H1 (cell line): Measurements from ENCODE around the gene CTCF. TPM values are rescaled to one million over a fixed set of nuclear protein-coding genes. Genes with fewer than 3 reads are reported as not detected.

Experiments used
- CTCF ChIA-PET: fragments of 300-600 bp; sonication (Branson Sonifier 250); formaldehyde crosslinking; loops from one replicate; lab custom pipeline; 2021; ENCODE audit not compliant: partially characterized antibody; lab: Charles Lee
- POLR2A ChIA-PET: fragments of 300-600 bp; sonication (Branson Sonifier 250); formaldehyde crosslinking; loops from one replicate; lab custom pipeline; 2021; ENCODE audit warnings: inconsistent platforms; ENCODE audit not compliant: partially characterized antibody; lab: Charles Lee
- DNase-seq, 2 experiments: peaks; one replicate each; pipeline versions ENCODE4 v3.0.0 to v3.0.0-alpha.2; 2010 to 2022; ENCODE audit warnings: low spot score in 2 of 2, low read depth in 1 of 2, mixed read lengths in 1 of 2
- FAIRE-seq: peaks from 2 replicates; lab custom pipeline; 2011; peaks lifted over from hg19 to GRCh38; lab: Jason Lieb, UNC
- H2AFZ ChIP-seq: 2 replicates; pipeline ENCODE4 v1.8.1; 2012; ENCODE audit warnings: low read length, inconsistent platforms
- H2AK5ac ChIP-seq: 2 replicates; pipeline ENCODE4 v1.6.1; 2013; ENCODE audit warnings: low read depth, low read length
- H2BK120ac ChIP-seq: replicated peaks from 2 replicates; pipeline ENCODE3; 2013; ENCODE audit warnings: low read depth, low read length, inconsistent platforms
- H2BK12ac ChIP-seq: 2 replicates; pipeline ENCODE4 v1.6.1; 2013; ENCODE audit warnings: low read depth, low read length
- H2BK15ac ChIP-seq: 2 replicates; pipeline ENCODE4 v1.6.1; 2013; ENCODE audit warnings: low read length
- H2BK20ac ChIP-seq: 2 replicates; pipeline ENCODE4 v1.6.1; 2013; ENCODE audit warnings: low read length
- H2BK5ac ChIP-seq: 2 replicates; pipeline ENCODE4 v1.6.1; 2013; ENCODE audit warnings: low read depth, low read length
- H3K14ac ChIP-seq: 2 replicates; pipeline ENCODE4 v1.6.1; 2013; ENCODE audit warnings: inconsistent platforms; ENCODE audit not compliant: insufficient read length
- H3K18ac ChIP-seq: 2 replicates; pipeline ENCODE4 v1.6.1; 2013; ENCODE audit warnings: low read length; ENCODE audit errors: extremely low read depth
- H3K23ac ChIP-seq: 2 replicates; pipeline ENCODE4 v1.6.1; 2013; ENCODE audit warnings: inconsistent platforms; ENCODE audit not compliant: insufficient read length
- H3K23me2 ChIP-seq: 2 replicates; pipeline ENCODE4 v1.6.1; 2013; ENCODE audit warnings: low read depth, low read length
- H3K27ac ChIP-seq: 2 replicates; pipeline ENCODE4 v1.6.1; 2011; ENCODE audit warnings: low read depth, low read length, inconsistent platforms
- H3K27me3 ChIP-seq, 4 experiments: replicated peaks in 1 of 4; 1 replicate in 1 of 4; 2 replicates in 3 of 4; pipeline versions ENCODE4 v1.6.1 to v1.8.1; 2011 to 2013; ENCODE audit warnings: low read length in 3 of 4, mild to moderate bottlenecking in 3 of 4, inconsistent platforms in 2 of 4, mixed read lengths in 2 of 4, moderate library complexity in 1 of 4; ENCODE audit not compliant: control insufficient read depth in 3 of 4, insufficient read depth in 3 of 4; ENCODE audit errors: extremely low read depth in 1 of 4
- H3K36me3 ChIP-seq, 4 experiments: 2 replicates each; pipeline versions ENCODE4 v1.6.1 to v1.8.1; 2011 to 2013; ENCODE audit warnings: mild to moderate bottlenecking in 4 of 4, low read length in 3 of 4, moderate library complexity in 2 of 4, control low read depth in 1 of 4, inconsistent platforms in 1 of 4; ENCODE audit not compliant: insufficient read depth in 4 of 4, control insufficient read depth in 2 of 4
- H3K4ac ChIP-seq: replicated peaks from 2 replicates; pipeline ENCODE3; 2013; ENCODE audit warnings: low read length, low read depth, mixed read lengths, inconsistent platforms; ENCODE audit not compliant: insufficient read length
- H3K4me1 ChIP-seq, 4 experiments: replicated peaks in 1 of 4; 1 replicate in 1 of 4; 2 replicates in 3 of 4; pipeline versions ENCODE4 v1.6.1 to v1.8.1; 2011 to 2013; ENCODE audit warnings: low read length in 3 of 4, inconsistent platforms in 2 of 4, mixed read lengths in 1 of 4; ENCODE audit not compliant: insufficient read depth in 4 of 4, control insufficient read depth in 3 of 4
- H3K4me2 ChIP-seq, 2 experiments: 2 replicates each; pipeline versions ENCODE4 v1.6.1 to v1.8.1; 2011 to 2013; ENCODE audit warnings: low read depth in 2 of 2, low read length in 2 of 2, control low read depth in 1 of 2, inconsistent platforms in 1 of 2, mild to moderate bottlenecking in 1 of 2; ENCODE audit not compliant: insufficient read depth in 1 of 2
- H3K4me3 ChIP-seq, 4 experiments: fragments of 200-600, 300-600 bp in 1 of 4; sonication (generic), shearing (Covaris generic), sonication (Bioruptor Twin) in 1 of 4; 2 replicates each; pipeline versions ENCODE4 v1.5.1 to v1.8.1; 2011 to 2016; ENCODE audit warnings: low read length in 4 of 4, low read depth in 3 of 4, control low read depth in 2 of 4, inconsistent platforms in 2 of 4, mild to moderate bottlenecking in 2 of 4, mixed read lengths in 1 of 4, moderate library complexity in 1 of 4; ENCODE audit not compliant: insufficient read depth in 2 of 4; ENCODE audit errors: extremely low read depth in 1 of 4
- H3K56ac ChIP-seq: replicated peaks from 2 replicates; pipeline ENCODE3; 2013; ENCODE audit warnings: low read depth, mild to moderate bottlenecking, mixed read lengths, low read length, inconsistent platforms; ENCODE audit not compliant: insufficient read length
- H3K79me1 ChIP-seq: 2 replicates; pipeline ENCODE4 v1.6.1; 2013; ENCODE audit warnings: low read depth, low read length, control low read depth
- H3K79me2 ChIP-seq, 2 experiments: 2 replicates each; pipeline versions ENCODE4 v1.6.1 to v1.8.1; 2012 to 2013; ENCODE audit warnings: low read length in 2 of 2, mild to moderate bottlenecking in 2 of 2, inconsistent platforms in 1 of 2; ENCODE audit not compliant: insufficient read depth in 2 of 2, control insufficient read depth in 1 of 2
- H3K9ac ChIP-seq, 4 experiments: replicated peaks in 1 of 4; 1 replicate in 1 of 4; 2 replicates in 3 of 4; pipeline versions ENCODE4 v1.6.1 to v1.8.1; 2011 to 2013; ENCODE audit warnings: low read depth in 3 of 4, low read length in 3 of 4, control low read depth in 2 of 4, mild to moderate bottlenecking in 2 of 4, moderate library complexity in 2 of 4, inconsistent platforms in 1 of 4; ENCODE audit errors: extremely low read depth in 1 of 4
- H3K9me3 ChIP-seq, 2 experiments: 2 replicates each; pipeline versions ENCODE4 v1.6.1 to v1.8.1; 2012 to 2013; ENCODE audit warnings: mild to moderate bottlenecking in 2 of 2, moderate library complexity in 2 of 2, control low read depth in 1 of 2, inconsistent platforms in 1 of 2, low read depth in 1 of 2, low read length in 1 of 2, mixed read lengths in 1 of 2; ENCODE audit not compliant: insufficient read depth in 2 of 2
- H4K20me1 ChIP-seq, 2 experiments: replicated peaks in 1 of 2; 2 replicates each; pipeline versions ENCODE3 to v1.8.1; 2011 to 2013; ENCODE audit warnings: inconsistent platforms in 2 of 2, low read length in 2 of 2, mild to moderate bottlenecking in 1 of 2; ENCODE audit not compliant: insufficient read depth in 2 of 2, control insufficient read depth in 1 of 2
- H4K5ac ChIP-seq: 2 replicates; pipeline ENCODE4 v1.6.1; 2013; ENCODE audit warnings: low read length, low read depth, mixed read lengths, inconsistent platforms; ENCODE audit not compliant: insufficient read length
- H4K8ac ChIP-seq: 2 replicates; pipeline ENCODE4 v1.8.0; 2013; ENCODE audit warnings: mild to moderate bottlenecking, moderate library complexity, low read length, inconsistent platforms; ENCODE audit not compliant: insufficient read depth; ENCODE audit errors: extremely low read depth
- H4K91ac ChIP-seq: replicated peaks from 2 replicates; pipeline ENCODE3; 2013; ENCODE audit warnings: low read length, mixed read lengths, inconsistent platforms; ENCODE audit not compliant: insufficient read length
- ASH2L ChIP-seq: fragments of 200-600, 300-600 bp; sonication (generic); IDR thresholded peaks from one replicate; pipeline ENCODE4 v1.7.1; 2017; ENCODE audit warnings: low read length
- CREB1 ChIP-seq: IDR thresholded peaks from 2 replicates; pipeline ENCODE4 v1.6.1; 2012; ENCODE audit warnings: inconsistent platforms
- EZH2 ChIP-seq: fragments of 200-600 bp; sonication (generic); IDR thresholded peaks from 2 replicates; pipeline ENCODE4 v1.7.1; 2012; ENCODE audit warnings: low read depth, mild to moderate bottlenecking, moderate library complexity, low read length, inconsistent platforms; ENCODE audit not compliant: severe bottlenecking
- RAD21 ChIP-seq, 2 experiments: IDR thresholded peaks in 1 of 2; conservative IDR thresholded peaks in 1 of 2; 2 replicates each; pipeline ENCODE4 v1.6.1; 2011; ENCODE audit warnings: low read depth in 2 of 2, low read length in 2 of 2, improper control_type of control experiment in 1 of 2, inconsistent platforms in 1 of 2, mild to moderate bottlenecking in 1 of 2, moderate library complexity in 1 of 2
- SIN3A ChIP-seq, 2 experiments: IDR thresholded peaks in 1 of 2; conservative IDR thresholded peaks in 1 of 2; 2 replicates each; pipeline ENCODE4 v1.6.1; 2011 to 2012; ENCODE audit warnings: low read length in 2 of 2, improper control_type of control experiment in 1 of 2, low read depth in 1 of 2, mild to moderate bottlenecking in 1 of 2
- WGBS, 2 experiments: shearing (Covaris generic) in 1 of 2; methylation state at CpG; one replicate each; pipeline versions ENCODE4 v1.1.6 to v1.1.7; 2013 to 2015; ENCODE audit warnings: low lambda C conversion rate in 2 of 2, mixed read lengths in 2 of 2, inconsistent platforms in 1 of 2, low coverage in 1 of 2, missing lambda C conversion rate in 1 of 2; ENCODE audit not compliant: insufficient replicate concordance in 2 of 2, insufficient coverage in 1 of 2, insufficient read length in 1 of 2; ENCODE audit errors: extremely low coverage in 1 of 2, missing lambda C conversion rate in 1 of 2; 5-methylcytosine and 5-hydroxymethylcytosine counted together
- polyA plus RNA-seq, 7 experiments: library from polyadenylated mRNA; depleted of rRNA in 3 of 7; stranded (reverse) in 5 of 7; unstranded in 2 of 7; fragments of >200 nt in 5 of 7; fragments of 200-250 nt in 2 of 7; gene quantifications; 1 replicate in 5 of 7; 2 replicates in 1 of 7; 4 replicates in 1 of 7; pipeline versions ENCODE4 v1.2.1 to v1.2.3, GENCODE V29; 2011 to 2013; ENCODE audit warnings: missing spikeins in 2 of 7, mixed read lengths in 2 of 7
- total RNA-seq: library from RNA; stranded (reverse); fragmentation: NEBNext Ultra II Directional; extraction: Animal tissue kit (Norgen Biotek cat#: 25700); gene quantifications from 2 replicates; pipeline ENCODE4 v1.2.1, GENCODE V29; 2021
- TF ChIP-seq, protein P1 (sequence below), 3 experiments: IDR thresholded peaks; 1 replicate in 2 of 3; 2 replicates in 1 of 3; pipeline versions ENCODE4 v1.5.1 to v1.6.1; 2011; ENCODE audit warnings: low read length in 3 of 3, mild to moderate bottlenecking in 3 of 3, inconsistent platforms in 2 of 3, low read depth in 1 of 3, moderate library complexity in 1 of 3; ENCODE audit not compliant: insufficient read depth in 1 of 3; ENCODE audit errors: control extremely low read depth in 1 of 3

Gene CTCF
- total and polyA plus RNA-seq, 2 of the 8 experiments (the other 6 are each of a cell fraction or from before 2014, with no cell fraction given) = 32.4 to 66.0 TPM

DNA sequence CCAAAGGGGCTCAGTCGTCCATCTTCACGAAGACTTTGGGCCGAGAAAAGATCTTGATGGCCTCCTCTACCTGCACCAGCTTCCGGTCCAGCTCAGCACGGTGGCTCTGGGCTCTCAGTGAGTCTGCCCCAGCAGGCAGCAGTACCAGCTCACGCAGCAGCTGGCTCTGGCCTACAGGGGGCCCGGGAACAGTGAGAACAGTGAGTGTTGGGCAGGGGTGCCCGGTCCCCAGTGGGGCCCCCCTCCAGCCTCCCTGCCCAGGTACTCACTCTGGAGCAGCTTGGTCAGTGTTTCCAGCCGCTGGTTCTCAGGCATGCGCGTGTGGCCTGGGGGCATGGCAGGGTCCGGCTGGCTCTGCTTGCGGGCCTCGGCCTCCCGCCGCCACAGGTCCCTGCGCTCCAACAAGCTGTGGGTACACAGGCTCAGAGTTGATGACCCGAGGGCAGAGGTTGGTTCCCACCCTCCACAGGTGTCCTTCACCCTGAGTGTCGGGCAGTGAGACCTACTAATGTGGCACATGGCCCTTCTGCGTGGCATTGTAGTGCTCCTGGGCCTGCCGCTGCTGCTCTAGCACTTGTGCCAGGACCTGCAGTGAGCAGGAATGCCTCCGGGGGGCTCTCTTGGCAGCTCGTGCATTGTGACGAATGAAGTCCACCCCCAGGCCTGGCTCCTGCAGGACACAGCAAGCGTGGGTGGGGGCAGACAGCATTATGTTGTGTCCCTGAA is 101.0 kb downstream of the CTCF start:
- Histone ChIP-seq H2BK15ac (no peak overlapping the region), H3K9me3 (no peaks in the 10 kb centered on the region), H2BK5ac (no peak overlapping the region), H2BK20ac (no peak overlapping the region), H3K79me2 (no peaks in the 10 kb centered on the region), H2BK12ac (peak overlapping the region; percentile 80; the same call in 1 of the 2 replicates), H2AK5ac (no peak overlapping the region), H2BK120ac (no peak overlapping the region), H4K5ac (no peak overlapping the region), H3K23ac (no peak overlapping the region), H3K14ac (no peak overlapping the region), H4K20me1 (peaks cover 5 to 8% of the 10 kb centered on the region in 2 experiments), H3K56ac (no peak overlapping the region), H3K9ac (no peak overlapping the region), H2AFZ (no peak overlapping the region), H3K27me3 (peaks cover 0 to 3% (median under 1%) of the 10 kb centered on the region in 4 experiments; a peak in 2 of 7 replicates), H4K8ac (no peak overlapping the region; the same call in 1 of the 2 replicates), H3K79me1 (no peaks in the 10 kb centered on the region), H3K4ac (no peak overlapping the region), H3K36me3 (no peaks in the 10 kb centered on the region), H3K4me2 (no peak overlapping the region), H3K18ac (no peak overlapping the region), H3K27ac (no peak overlapping the region), H3K23me2 (peaks cover 27% of the 10 kb centered on the region), H3K4me1 (peaks cover 0 to 33% (median 20%) of the 10 kb centered on the region in 4 experiments; a peak in 5 of 7 replicates), H4K91ac (no peak overlapping the region), H3K4me3 (no peak overlapping the region)
- FAIRE-seq = no peak
- peak in 1 of 2 experiments; percentile 88 for DNase-seq
- CTCF ChIA-PET = interaction anchor here (0.5 to 13.7 kb wide), 58 partner anchors 11 to 431 kb away, joined by 3 to 202 read pairs (median 4); partner anchors contain the start of genes ATP6V0D1, CARMIL2, CTCF and NRN1L
- POLR2A ChIA-PET = interaction anchor here (1.4 to 2.0 kb wide), 5 partner anchors 11 to 221 kb away, joined by 3 to 6 read pairs (median 4); partner anchors contain the start of gene NRN1L
- WGBS, 2 experiments = 74% methylated on average over 25 of the region's 25 CpGs; no CpG with 5 or more reads in 1 of the 2 experiments
- TF ChIP-seq CREB1 (0 out of 2 replicates have a peak, but pooled peaks have one; percentile 7), EZH2 (no peak), RAD21 (IDR thresholded peaks at IDR 0.05 in 1 of 2, conservative IDR thresholded peaks at IDR 0.05 in 1 of 2; ENCODE audit: low read depth in 2 of 2, low read length in 2 of 2) (peak; percentile 36 to 60; a peak in 3 of 4 replicates), SIN3A (conservative IDR thresholded peaks at IDR 0.05 in 1 of 2, IDR thresholded peaks at IDR 0.05 in 1 of 2; ENCODE audit: low read depth in 1 of 2, low read length in 2 of 2) (0 out of 4 replicates have a peak, but pooled peaks of 1 of the 2 experiments have one; percentile 23), ASH2L (no peak)
- TF ChIP-seq, protein P1, sequence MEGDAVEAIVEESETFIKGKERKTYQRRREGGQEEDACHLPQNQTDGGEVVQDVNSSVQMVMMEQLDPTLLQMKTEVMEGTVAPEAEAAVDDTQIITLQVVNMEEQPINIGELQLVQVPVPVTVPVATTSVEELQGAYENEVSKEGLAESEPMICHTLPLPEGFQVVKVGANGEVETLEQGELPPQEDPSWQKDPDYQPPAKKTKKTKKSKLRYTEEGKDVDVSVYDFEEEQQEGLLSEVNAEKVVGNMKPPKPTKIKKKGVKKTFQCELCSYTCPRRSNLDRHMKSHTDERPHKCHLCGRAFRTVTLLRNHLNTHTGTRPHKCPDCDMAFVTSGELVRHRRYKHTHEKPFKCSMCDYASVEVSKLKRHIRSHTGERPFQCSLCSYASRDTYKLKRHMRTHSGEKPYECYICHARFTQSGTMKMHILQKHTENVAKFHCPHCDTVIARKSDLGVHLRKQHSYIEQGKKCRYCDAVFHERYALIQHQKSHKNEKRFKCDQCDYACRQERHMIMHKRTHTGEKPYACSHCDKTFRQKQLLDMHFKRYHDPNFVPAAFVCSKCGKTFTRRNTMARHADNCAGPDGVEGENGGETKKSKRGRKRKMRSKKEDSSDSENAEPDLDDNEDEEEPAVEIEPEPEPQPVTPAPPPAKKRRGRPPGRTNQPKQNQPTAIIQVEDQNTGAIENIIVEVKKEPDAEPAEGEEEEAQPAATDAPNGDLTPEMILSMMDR (IDR thresholded peaks at IDR 0.05; ENCODE audit: control extremely low read depth in 1 of 3, insufficient read depth in 1 of 3, low read depth in 1 of 3, low read length in 3 of 3) = peak in 2 of 3 experiments; percentile 71 to 74; a peak in 3 of 4 replicates
